HG03139 (cell line): ENCODE results near the gene FHAD1.

Source experiments
- ATAC-seq: cut with Tn5 transposase; IDR thresholded peaks from one replicate; pipeline ENCODE4 v1.9.1; 2021; ENCODE audit not compliant: unreplicated experiment

Gene FHAD1

DNA sequence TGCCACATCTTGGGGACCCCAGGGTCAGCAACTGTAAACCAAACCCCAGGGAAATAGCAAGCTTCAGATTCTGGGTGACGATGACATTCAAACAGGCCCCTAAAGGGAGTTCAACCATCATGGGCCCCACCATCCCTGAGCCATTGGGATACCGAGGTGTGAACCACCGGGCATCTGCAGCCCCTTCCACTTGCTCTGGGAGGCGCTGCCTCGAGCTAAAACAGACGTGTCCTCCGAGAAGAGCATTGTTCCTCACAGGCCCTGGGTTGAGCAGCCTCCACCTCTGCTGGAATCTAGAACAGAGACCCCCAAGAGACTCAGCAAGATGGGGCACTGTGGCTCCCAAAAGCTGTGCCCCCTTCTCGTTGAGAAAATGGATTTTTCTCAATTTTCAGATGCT is 143.6 kb downstream of the FHAD1 start:
- ATAC-seq: no peak

DNA sequence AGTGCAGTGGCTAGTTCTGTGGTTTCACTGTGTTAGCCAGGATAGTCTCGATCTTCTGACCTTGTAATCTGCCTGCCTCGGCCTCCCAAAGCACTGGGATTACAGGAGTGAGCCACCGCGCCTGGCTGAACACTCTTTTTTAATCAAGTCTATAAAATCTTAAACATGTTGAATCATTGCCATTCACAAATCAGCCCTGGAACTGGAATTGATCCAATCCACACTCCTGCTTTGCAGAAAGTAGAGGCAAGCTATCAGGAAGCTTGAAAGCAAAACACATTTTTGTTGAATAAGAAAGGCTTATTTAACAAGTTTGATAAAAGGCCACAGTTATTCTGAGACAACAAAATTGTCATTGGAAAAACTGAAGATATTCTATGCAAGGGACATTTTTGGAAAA is 144.3 kb downstream of the FHAD1 start:
- no peak for ATAC-seq

DNA sequence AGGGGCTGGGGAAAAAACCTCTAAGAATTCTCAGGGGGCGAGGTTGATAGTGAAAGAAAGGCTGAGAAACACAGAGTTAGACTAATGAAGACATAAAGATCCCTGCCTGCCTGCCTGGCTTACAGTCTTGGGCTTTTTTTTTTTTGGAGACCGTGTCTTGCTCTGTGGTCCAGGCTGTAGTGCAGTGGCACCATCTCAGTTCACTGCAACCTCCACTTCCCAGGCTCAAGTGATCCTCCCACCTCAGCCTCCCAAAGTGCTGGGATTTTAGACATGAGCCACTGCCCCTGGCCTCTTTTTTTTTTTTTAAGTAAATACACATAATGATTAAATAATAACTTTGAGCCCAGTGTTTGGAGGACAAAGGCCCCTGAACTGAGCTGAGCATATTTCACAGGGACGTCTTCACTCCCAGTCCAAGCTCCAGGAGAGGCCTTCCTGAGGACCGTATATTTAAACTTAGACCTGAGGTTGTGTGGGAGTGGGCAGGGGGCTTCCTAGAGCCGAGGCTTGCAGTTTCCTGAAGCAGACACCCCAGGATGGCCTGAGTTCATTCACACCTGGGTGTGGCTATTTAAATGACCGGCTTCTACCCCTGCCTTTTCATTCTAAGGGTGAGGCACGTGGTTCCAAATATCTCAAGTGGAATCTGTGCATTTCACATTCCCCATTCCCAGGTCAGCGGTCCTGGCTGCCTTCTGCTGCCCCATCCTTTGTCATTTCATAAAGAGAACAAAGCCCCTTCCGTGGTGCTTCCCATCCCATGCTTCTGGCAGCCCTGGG is 146.6 kb downstream of the FHAD1 start:
- ATAC-seq: no peak

DNA sequence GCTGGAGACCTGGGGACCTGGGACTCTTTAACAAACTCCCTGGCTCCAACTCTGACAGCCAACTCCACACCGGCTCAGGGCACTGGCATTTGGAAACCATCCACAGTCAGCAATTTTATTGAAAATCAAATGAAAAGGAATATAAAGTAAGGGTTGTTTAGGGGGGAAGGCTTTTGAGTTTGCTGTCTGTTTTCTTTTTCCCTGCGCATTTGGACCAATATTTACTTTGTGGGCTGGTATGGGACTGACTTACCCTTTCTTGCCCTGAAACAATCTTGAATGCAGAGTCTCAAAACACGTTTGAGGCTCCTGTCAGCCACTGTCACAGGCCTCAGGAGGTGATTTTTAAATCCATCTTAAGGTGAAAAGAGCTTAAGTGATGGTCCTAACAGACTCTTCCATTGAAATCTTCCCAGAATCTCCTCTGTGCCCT is 147.3 kb downstream of the FHAD1 start:
- no peak for ATAC-seq

DNA sequence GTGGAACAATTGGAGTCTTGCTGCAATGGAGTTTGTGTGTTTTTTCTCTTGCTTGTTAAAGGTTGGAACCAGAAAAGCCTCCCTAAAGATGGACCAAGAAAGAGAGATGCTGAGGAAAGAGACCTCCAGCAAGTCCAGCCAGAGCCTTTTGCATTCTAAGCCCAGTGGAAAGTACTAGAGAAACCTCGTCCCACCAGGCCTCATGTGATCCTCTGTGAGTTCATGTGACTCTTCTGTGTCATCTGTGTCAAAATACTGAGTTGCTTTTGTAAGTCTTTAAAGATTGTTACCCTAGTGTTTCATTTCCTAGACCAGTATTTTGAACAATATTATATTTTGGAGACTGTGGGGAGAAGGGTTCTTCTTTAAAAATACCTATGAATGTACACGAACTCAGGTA is 150.2 kb downstream of the FHAD1 start:
- ATAC-seq: no peak

DNA sequence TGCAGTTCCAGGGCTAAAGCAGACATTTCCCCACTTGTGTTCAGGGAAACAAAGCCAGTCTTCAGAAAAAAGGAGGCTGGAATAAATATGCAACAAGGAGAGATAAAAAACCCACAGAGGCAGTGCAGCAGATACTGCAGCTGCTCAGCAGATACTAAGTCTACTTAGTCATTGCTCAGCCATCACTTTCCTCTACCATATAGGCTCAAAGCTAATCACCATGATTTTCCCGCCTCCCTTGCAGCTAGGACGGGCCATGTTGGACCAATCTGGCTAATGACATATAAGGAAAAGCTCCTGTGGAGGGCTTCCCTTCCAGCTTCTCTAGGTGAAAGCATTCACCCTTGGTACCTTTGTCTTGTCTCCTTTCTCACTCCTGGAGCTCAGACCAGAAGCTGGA is 152.7 kb downstream of the FHAD1 start:
- no peak for ATAC-seq

DNA sequence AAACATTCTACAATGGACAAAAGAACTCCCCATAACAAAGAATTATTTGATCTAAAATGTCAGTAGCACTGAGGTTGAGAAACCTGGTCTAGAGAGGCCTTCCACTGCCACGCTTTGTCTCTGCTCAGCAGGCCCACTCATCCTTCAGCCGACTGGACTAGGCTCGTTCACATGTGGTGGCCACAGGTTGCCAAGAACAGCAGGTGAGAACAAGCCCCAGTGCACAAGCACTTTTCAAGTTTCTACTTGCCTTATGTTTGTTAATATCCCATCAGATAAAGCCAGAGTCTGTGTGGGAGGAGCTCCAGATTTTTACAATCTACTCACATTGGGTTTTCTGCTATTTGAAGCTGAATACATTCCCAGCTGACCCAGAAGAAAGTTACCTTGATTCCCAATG is 153.6 kb downstream of the FHAD1 start:
- ATAC-seq: no peak

DNA sequence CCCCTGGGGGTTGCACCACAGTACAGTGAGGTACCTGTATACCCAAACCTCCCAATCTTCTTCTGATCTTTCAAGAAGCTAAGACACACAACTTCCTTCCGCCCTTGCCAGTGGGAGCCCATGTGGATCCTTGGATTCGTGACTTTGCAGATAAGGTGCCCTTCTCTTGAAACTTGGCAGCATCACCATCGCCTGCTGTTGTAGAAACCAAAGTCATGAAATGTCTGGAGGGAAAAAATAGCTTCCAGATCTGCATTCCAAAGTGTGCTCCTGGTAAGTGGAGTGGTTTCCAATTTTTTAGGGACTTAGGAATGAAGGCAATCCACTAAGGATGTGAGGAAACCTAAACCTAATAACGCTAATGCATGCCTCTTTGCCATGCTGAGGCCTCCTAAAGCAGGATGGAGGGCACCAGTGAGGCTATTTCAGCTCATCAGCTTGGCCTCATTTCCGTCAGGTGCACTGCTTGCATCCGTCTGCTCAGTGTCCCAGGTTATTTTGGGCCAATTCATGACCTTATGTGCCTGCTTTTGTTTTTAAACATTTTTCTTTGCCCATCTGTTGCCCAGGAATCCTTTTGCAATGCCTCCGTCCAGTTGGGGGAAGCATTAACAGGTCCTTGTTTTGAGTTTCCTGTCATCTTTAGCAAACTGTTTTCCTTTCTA is 154.5 kb downstream of the FHAD1 start:
- no peak for ATAC-seq

DNA sequence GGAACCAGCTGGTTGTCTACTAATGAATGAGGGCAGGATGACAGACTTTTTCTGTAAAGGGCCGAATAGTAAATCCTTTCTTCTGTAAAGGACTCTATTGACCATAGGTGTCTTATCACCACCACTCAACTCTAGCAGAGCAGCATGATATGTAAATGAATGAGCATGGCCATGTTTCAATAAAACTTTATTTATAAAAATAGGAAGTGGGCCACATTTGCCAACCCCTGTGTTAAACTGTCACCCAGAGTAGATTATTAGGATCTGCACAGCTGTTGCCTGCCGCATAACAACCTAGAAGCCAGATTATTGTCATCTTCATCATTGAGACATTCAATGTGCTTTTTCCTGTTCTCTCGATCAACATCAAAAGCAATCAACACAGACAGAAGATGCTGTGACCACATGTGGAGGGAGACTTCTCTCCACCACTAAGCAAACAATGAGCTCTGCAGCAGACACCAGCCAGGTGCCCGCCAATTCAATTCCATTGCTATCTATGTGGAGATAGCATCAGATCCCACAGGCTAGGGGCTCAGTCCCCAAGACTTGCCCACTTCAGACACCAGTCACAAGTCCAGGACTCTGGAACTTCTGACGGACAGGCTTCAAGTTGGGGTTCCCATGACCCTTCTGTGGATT is 155.9 kb downstream of the FHAD1 start:
- ATAC-seq: no peak

DNA sequence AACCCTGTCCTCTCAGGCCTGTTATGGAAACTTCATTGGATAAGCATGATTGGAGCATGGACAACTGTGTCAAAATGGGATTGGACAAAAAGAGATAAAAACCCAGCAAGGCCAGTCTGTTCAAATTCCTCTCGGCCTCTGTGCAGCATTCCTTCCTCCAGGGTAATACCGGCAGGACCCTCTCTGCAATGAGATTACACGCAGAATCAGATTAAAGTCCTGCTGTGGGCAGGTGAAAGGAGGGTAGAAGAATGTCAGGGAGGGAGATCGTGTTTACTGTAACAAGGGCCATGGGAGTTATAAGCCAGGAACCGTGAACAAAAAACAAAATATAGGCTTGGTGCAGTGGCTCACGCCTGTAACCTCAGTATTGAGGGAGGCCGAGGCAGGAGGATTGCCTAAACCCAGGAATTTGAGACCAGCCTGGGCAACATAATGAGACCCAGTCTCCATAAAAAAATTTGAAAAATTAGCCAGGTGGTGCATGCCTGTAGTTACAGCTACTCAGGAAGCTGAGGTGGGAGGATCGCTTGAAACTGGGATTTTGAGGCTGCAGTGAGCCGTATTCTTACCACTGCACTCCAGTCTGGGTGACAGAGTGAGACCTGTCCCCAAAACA is 157.0 kb downstream of the FHAD1 start:
- ATAC-seq: no peak

DNA sequence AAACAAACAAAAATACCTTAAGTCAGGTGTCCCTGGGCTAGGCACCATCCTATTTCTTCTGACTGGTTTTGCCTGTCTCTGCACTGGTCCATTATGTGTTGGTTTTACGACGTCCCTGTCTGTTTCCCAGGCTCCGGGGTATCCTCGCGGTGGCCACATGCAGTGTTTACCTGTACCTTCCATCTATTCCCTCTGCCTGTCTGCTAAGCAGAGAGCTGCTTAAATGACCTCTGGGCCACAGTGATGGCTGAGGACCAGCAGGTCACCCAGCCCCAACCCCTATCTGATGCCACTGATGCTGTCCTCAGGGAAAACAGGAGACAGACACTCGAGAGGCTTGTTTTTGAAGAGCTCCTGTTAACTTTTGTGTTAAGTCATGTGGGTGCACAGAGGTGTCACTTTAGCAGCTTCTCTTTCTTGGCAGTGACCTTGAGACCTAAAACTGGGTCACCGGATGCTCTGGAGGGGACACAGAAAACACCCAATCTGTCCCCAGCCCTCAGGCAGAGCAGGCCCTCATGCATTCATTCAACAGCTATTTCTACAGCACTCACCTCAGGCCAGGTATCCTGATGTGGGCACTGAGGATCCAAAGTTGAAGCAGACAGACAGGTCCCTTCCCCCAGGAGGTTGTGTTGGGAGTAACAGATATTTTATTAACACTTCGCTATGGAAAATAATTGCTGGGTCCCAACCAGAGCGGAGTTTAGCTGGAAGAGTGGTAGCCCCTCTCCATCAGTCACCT is 158.3 kb downstream of the FHAD1 start:
- no peak for ATAC-seq

DNA sequence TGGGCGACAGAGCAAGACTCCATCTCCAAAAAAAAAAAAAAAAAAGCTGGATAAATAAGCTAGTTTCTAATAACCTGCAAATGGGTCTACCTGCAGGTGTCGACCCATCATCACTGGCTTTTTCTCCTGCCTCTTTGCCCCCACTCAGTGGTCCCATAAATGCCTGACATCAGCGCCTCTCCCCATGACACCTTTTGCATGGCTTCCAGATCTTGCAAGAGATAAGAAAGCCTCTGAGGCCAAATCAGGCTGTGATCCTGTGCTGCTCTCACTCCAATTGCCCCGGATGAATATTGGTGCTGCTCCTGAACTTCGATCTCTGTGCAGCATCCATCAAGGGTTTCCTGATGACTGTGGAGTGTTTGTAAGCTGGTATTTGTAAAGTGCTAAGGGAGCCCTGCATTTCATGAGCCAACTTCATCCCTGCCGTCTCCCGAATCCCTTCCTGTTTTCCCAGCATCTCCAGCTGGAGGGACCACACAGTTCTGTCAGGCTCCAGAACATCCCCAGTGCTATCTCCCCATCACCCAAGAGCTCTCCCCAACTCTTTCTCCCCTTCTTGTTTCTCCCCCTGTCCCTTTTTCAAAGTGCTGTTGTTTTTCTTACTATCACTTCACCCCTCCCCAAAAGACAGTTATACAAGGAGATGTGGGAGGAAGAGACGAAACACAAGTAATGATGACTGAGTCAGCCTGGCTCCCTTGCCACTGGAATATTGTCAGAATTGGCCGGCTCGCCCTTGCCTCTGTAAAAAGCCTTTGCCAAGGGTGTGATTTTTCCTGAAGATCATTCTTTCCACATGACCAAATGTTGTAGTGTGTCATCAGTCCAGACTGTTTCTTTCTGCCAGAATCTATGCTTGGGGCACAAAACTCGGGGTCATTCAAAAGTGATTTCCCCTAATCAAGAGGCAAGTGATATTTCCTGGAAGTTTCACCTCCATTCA is 159.9 kb downstream of the FHAD1 start:
- no peak for ATAC-seq

DNA sequence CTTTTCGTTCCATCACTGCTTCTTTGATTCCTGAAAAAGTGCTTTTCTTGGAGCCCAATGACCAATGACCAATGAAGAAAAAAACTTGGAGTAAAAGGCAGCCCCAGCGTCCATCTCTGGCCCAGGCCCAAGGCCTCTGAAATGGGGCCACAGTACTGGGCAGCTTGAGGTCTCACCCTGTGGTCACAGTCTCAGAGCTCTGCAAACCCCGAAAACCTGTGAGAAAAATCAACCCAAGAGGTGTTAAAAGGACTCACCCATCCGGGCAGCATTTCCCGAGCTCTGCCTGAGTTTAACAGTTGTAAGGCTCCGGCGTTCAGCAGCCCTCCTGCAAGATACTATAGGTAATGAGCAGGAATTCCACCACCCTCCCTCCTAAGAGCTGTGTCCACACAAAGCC is 160.6 kb downstream of the FHAD1 start:
- ATAC-seq: no peak

DNA sequence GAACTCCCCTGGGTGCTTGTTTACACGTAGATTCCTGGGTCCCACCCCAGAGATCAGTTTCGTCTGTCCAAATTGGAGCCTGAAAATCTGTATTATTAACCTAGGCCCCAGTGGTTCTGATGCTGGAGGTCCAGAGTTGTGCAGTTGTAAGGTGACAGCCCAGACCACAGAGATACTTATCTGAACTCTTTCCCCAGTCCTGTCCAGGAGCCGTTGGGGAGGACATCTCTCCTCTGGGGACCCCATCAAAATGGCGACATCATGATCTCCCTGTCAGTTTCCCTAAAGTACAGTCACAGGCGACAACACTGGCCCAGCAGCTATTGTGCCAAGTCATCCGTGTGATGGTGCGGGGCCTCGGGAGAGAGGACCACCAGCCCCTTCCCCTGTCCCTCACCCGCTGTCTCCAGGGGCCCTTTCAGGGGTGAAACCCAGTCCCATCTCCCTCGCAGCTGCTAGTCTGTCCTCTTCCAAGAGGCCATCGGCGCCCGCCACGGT is 161.9 kb downstream of the FHAD1 start:
- no peak for ATAC-seq

DNA sequence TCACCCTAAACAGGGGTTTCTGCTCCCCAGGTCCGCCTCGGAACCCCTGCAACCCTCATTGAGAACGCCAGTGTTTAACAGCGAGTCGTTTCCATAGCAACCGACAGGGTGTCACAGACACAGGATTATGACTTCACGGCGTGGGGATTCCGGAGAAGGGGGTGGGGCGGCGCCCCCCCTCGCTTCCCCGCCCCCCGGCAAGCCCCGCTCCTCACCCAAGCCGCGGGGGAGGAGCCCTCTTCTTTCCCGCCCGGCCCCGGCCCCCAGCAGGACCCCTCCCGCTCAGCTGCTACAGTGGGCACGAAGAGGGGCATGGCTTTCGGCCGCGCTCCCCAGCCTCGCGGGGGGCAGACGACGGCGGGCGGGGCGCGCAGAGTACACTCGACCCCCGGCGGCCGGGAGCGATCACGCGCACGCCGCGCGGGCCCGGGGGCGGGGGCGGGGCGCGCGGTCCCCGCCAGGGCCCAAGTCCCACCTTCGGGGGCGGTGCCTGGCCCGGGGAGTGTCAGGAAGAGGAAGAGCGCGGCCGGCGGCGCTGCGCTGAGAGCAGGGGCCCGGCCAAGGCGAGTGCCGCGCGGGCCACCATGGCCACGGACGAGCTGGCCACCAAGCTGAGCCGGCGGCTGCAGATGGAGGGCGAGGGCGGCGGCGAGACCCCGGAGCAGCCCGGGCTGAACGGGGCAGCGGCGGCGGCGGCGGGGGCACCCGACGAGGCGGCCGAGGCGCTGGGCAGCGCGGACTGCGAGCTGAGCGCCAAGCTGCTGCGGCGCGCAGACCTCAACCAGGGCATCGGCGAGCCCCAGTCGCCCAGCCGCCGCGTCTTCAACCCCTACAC is 162.6 kb downstream of the FHAD1 start, which contains the start of gene EFHD2:
TSS of gene EFHD2 (plus strand) at position 501 of the 835 bp plus-strand sequence. CDS start at position 585, 84 bp downstream.
- peak; percentile 65 for ATAC-seq

DNA sequence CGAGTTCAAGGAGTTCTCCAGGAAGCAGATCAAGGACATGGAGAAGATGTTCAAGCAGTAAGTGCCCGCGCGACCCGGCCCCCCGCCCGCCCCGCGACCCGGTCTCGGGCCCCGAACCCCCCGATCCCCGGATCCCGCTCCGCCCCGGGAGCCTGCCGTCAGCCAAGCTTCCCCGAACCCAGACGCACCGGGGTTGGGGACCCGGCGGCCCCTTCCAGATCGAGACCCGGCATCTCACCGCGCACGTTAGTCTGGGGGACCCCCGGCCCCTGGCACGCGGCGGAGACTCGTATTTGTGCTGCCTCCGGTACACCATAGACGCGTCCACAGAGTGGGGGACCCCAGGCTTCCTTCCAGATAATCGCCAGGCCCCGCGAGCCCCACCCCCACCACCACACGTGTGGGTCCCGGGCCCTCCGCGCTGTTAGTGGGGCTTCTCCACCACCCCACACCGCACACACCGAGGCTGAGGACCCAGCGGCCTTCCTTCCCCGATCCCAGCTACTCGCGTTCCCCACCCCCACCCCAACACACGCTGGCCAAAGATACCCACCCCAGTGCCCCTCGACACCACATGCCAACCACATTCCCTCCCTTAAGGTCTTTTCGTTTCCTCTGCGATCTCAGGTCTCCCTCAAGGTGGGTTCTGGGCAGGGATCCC is 163.3 kb downstream of the FHAD1 start:
- no peak for ATAC-seq

DNA sequence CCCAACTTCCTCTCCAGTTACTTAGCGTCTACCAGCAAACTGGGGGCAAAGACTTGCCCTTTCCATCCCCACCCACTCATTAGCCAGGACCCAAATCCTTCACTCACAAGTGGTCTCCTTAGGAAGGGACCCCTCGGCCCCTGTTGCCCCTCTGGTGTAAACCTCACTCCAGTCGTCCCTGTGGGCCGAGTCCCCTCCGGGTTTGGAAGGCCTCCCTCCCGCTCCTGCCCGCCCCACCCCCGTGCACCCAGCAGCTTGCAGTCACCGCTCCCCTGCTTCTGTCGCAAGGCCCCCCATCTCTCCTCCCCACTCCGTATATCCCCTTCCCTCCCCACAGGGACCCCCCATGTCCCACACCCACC is 163.8 kb downstream of the FHAD1 start:
- no peak for ATAC-seq

DNA sequence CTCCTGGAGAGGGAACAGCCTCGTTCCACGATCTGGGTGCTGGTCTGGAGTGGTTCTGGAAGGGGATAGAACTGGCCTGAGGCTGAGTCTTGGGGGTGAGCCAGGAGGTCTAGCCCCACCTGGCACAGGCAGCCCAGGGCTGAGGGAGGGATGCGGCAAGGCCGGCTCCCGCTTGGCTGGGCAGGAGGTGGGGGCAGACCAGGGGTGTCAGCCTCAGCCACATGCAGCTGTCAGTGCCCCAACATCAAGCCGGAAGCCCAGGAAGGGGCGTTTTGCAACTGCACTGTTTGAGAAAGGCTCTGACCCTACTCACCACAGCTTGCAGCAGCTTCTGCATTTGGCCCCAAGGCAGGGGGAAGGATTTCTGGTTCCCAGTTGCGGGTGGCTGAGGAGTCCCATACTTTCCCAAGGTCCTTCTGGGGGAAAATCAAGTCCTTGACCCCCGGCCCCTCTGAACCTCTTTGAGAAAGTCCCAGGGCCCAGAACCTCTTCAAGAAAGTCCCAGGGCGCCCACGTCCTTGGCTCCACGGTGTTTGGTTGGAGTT is 164.6 kb downstream of the FHAD1 start:
- peak; percentile 49 for ATAC-seq
